Activated CD8-positive, alpha-beta memory T cell treated with anti-CD3 and anti-CD28 coated beads for 48 hours (primary cell): ENCODE measurements around the gene UBXN6.
A peak's percentile ranks its signal among the peaks of the same experiment; 100 is the strongest.

Experiments
- DNase-seq, 3 experiments: peaks; one replicate each; pipeline ENCODE4 v3.0.0-alpha.2; 2020; ENCODE audit warnings: low read depth in 2 of 3, low spot score in 2 of 3

UBXN6 gene, protein sequence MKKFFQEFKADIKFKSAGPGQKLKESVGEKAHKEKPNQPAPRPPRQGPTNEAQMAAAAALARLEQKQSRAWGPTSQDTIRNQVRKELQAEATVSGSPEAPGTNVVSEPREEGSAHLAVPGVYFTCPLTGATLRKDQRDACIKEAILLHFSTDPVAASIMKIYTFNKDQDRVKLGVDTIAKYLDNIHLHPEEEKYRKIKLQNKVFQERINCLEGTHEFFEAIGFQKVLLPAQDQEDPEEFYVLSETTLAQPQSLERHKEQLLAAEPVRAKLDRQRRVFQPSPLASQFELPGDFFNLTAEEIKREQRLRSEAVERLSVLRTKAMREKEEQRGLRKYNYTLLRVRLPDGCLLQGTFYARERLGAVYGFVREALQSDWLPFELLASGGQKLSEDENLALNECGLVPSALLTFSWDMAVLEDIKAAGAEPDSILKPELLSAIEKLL

DNA sequence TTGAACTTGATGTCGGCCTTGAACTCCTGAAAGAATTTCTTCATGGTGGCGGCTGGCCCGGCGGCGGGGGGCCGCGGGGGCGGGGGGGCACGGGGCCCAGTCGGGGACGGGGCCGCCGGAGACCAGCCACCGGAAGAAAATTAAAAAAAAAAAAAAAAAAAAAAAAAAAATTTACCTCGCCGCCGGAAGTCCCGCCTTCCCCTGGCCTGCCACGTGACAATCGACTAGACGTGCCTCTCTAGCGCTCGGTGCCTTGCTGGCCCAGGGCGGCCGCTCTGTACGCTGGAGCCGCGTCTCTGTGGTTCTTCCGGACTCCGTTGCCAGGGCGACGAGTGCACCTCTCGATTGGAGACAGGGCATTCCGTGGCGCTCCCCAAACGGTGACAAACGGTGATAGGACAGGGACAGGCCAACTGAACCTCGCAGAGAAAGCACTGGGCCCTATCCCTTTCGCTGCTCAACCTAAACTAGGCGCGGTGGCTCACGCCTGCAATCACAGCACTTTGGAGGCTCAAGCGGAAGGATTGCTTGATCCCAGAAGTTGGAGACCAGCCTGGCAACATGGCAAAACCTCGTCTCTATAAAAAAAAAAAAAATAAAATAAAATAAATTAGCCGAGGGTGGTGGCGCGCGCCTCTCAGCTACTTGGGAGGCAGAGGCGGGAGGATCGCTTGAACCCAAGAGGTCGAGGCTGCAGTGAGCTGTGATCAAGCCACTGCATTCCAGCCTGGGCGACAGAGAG is at the start of gene UBXN6:
Gene UBXN6, minus strand, starts transcription at position 141 of the 742 bp plus-strand sequence. Its CDS starts 97 bp downstream, at position 44.
- peak; percentile 91 for DNase-seq

GRCh38 chr19:4507150-4507452 is 49.5 kb upstream of the UBXN6 start:
- no peak for DNase-seq

GRCh38 chr19:4506449-4507149 is 49.0 kb upstream of the UBXN6 start:
- DNase-seq = no peak

- DNase-seq = no peak
Measured at GRCh38 chr19:4505570-4506448, 48.2 kb upstream of the UBXN6 start.

- no peak for DNase-seq
Measured at GRCh38 chr19:4504891-4505569, 47.4 kb upstream of the UBXN6 start.

DNA sequence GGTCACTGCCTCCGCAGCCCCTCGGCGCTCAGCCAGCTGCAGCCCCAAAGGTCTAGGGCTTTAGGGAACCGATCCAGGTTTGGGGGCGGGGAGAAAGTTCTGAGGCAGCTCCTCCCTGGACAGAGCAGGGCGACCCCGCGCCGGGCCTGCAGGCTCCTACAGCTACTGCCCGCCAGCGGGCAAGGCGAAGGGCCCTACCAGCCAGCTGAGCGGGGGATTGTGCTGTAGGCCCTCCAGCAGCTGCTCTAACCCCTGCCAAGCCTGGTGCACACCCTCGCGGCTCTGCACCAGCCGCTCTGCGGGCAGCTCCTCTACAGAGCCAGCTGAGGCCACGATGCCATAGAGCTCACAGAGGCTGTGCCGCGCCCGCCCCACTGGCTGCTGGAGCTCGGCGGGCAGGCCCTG is 46.7 kb upstream of the UBXN6 start:
- DNase-seq = no peak

DNA sequence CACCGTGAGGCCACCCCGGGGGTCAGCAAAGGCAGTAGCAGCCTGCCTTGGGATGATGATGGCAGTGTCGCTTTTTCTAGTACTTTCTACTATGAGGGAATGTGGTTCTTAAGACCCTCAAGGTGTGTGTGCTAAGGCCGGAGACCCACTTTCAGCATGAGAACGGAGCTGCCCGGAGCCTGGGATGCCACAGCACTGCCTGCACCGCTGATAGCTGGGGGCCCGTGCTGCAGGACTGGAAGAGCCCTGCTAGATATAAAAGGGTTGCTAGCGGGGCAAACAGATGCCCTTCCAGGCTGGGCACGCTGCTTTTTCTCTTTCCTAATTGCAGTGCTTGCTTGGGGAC is 46.2 kb upstream of the UBXN6 start:
- no peak for DNase-seq

DNA sequence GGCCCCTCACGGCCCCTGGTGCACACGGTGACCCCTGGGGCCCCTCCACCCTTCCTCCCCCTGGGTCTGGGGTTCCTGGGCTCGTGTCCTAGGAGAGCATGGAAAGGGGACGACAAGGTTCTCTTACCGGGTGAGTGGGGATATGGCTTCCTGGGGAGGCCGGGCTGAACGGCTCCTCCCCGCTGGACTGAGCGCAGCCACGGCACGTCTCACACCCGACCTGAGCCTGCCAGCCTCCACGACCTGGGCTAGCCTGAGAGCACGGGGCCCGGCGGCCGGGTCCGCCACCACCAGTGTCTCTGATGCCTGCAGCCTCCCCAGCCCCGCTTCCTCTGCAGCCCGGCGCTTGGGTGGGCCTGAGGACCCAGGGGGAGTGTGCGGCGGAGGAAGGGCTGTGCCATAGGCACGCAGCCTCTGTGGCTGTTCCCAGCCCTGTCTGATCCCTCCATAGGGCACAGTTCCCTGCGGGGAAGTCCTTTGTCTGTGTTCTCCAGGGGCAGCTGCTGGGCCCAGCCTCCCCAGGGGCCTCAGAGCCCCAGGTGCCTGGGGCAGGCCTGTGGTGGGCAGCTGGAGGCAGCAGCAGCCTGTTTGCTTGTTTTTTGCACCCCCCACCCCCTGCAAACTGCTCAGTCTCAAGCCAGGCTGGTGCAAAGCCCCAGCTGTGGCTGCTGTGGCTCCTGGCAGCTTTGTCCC is 45.7 kb upstream of the UBXN6 start:
- no peak for DNase-seq

GRCh38 chr19:4502282-4503131 is 44.9 kb upstream of the UBXN6 start:
- no peak for DNase-seq

DNA sequence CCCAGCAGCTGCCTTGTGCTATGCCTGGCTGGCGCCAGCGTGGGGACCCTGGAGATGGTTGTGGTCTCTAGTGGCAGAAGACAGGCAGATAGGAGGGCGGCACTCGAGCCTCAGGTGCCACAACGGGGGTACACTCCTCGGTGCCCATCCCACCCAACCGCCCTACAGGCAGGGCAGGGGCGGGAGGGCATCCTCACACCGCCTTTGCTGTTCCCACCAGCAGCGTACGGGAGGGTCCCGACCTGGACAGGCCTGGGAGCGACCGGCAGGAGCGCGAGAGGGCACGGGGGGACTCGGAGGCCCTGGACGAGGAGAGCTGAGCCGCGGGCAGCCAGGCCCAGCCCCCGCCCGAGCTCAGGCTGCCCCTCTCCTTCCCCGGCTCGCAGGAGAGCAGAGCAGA is 44.1 kb upstream of the UBXN6 start:
- DNase-seq = no peak

- DNase-seq = no peak
Measured at GRCh38 chr19:4500841-4501591, 43.4 kb upstream of the UBXN6 start.

DNA sequence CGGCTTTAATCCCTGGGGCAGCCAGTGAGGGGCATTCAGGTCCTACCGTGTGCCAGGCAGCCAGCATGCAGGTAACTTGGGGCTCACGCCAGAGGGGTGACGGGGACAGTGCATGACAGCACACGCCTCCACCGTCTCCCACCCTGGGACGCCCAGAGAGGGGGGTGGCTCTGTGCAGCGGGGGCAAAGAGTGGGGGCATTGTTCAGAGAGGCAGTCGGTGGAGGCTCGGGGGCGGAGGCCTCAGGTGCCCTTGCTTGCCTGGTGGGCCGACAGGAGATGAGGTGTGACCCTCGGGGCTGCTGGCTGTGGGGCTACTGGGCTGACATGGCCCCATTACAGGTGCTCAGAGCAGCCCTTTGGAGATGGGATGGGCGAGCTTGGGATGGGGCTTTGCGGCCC is 42.3 kb upstream of the UBXN6 start:
- no peak for DNase-seq

DNA sequence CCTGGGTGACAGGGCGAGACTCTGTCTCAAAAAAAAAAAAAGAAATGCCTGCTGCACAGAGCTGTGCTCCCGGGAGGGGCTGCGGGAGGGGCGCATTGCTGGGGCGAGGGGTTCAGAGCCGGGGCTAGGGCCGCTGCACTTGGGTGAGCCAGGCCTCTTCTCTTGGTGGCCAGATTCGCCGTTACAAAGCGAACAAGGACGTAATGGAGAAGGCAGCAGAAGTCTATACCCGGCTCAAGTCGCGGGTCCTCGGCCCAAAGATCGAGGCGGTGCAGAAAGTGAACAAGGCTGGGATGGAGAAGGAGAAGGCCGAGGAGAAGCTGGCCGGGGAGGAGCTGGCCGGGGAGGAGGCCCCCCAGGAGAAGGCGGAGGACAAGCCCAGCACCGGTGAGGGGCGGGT is 41.7 kb upstream of the UBXN6 start:
- DNase-seq = no peak

- DNase-seq = no peak
Measured at GRCh38 chr19:4498694-4499093, 41.1 kb upstream of the UBXN6 start.

DNA sequence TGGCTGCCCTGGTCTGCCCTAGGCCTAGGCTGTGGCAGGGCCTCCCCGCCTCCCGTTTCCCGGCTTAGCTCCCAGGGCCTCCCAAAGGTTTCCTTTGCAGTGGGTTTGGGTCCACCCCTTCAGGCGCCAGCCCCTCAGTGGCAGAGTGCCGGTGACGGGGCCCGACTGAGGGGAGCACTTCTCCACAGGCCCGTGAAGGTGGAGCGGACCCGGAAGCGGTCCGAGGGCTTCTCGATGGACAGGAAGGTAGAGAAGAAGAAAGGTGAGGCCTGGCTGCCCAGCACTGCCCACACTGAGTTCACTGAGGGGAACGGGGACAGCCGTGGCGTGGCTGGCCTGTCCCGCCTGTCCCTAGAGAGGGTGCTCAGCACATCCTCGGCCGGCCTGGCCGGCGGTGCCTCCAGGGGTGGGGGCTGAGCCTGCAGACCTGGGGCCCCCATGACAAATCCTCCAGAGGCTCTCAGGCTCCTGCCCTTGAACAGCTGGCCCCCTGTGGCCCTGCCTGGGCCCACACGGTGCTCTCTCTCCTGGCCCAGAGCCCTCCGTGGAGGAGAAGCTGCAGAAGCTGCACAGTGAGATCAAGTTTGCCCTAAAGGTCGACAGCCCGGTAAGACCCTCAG is 40.3 kb upstream of the UBXN6 start:
- DNase-seq = no peak

DNA sequence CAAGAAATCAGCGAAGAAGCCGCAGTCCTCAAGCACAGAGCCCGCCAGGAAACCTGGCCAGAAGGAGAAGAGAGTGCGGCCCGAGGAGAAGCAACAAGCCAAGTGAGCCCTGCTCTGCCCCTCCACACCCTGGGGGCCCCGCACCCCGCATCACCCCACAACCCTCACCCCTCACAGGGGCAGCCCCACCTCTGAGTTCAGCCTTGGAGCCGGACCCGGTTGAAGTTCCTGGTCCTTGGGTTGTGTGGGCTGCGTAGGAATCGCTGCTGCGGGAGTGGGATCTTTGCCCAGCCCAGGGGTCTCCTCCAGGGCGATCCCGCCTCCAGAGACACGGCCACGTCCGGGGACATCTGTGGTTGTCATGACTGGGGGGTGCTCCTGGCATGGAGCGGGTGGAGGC is 38.7 kb upstream of the UBXN6 start:
- no peak for DNase-seq

DNA sequence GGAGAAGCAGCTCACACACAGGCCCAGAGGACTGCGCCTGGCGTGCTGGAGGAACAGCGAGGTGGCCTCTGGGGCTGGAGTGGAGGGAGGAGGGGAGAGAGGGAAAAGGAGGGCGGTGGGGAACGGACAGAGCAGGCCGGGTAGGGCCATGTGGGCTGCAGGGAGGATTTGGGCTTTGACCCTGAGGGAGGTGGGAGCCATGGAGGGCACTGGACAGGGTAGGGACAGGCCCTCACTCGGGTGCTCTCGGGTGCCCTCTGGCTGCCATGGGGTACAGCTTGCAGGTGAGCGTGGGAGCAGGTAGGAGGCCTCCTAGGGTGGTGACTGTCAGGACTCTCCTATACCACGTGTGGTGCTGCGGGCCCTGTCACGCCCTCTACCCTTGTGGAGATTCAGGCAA is 37.9 kb upstream of the UBXN6 start:
- DNase-seq = no peak

- DNase-seq = no peak
Measured at GRCh38 chr19:4494691-4495064, 37.1 kb upstream of the UBXN6 start.
